CD4-positive, alpha-beta T cell (primary cell): ENCODE data around the gene ANKRD44. TPM values are rescaled to one million over a fixed set of nuclear protein-coding genes. Genes with fewer than 3 reads are reported as not detected.

ENCODE experiments used
- ATAC-seq: fragments of 200-7000 bp; cut with Tn5 transposase; one replicate; pipeline ENCODE4 v1.10.0; 2022; ENCODE audit warnings: mild to moderate bottlenecking; ENCODE audit not compliant: poor library complexity
- CTCF ChIA-PET: fragments of 350-600 bp; sonication (Branson Sonifier 250); formaldehyde crosslinking; loops from one replicate; lab custom pipeline; 2021; ENCODE audit warnings: antibody characterized with exemption, inconsistent platforms; lab: Charles Lee
- POLR2A ChIA-PET: fragments of 350-600 bp; sonication (Branson Sonifier 250); formaldehyde crosslinking; loops from one replicate; lab custom pipeline; 2021; ENCODE audit warnings: antibody characterized with exemption, inconsistent platforms; lab: Charles Lee
- DNase-seq, 14 experiments: peaks; one replicate each; pipeline ENCODE4 v3.0.0-alpha.2; 2013 to 2020; ENCODE audit warnings: mixed read lengths in 2 of 14
- H3K27ac ChIP-seq, 2 donors: one replicate each; pipeline versions ENCODE4 v1.5.1 to v1.7.0; 2013; ENCODE audit warnings: low read length in 2 of 2, low read depth in 1 of 2, mild to moderate bottlenecking in 1 of 2
- H3K27me3 ChIP-seq, 2 experiments: 1 replicate in 1 of 2; 2 replicates in 1 of 2; pipeline versions ENCODE4 v1.6.1 to v1.7.0; 2013; ENCODE audit warnings: low read length in 2 of 2, control low read depth in 1 of 2, mild to moderate bottlenecking in 1 of 2, moderate library complexity in 1 of 2; ENCODE audit not compliant: insufficient read depth in 2 of 2, control insufficient read depth in 1 of 2
- H3K36me3 ChIP-seq: one replicate; pipeline ENCODE4 v1.6.1; 2013; ENCODE audit warnings: low read length, control low read depth; ENCODE audit not compliant: insufficient read depth
- H3K4me1 ChIP-seq: one replicate; pipeline ENCODE4 v1.6.1; 2013; ENCODE audit warnings: low read length, control low read depth; ENCODE audit not compliant: insufficient read depth
- H3K4me3 ChIP-seq: one replicate; pipeline ENCODE4 v1.5.1; 2013; ENCODE audit warnings: mild to moderate bottlenecking, low read length, moderate library complexity
- H3K9me3 ChIP-seq, 2 experiments: 1 replicate in 1 of 2; 2 replicates in 1 of 2; pipeline versions ENCODE4 v1.6.1 to v1.7.0; 2013; ENCODE audit warnings: low read length in 2 of 2, mild to moderate bottlenecking in 2 of 2, control low read depth in 1 of 2, moderate library complexity in 1 of 2; ENCODE audit not compliant: control insufficient read depth in 1 of 2, insufficient read depth in 1 of 2
- H3K27ac Mint-ChIP-seq: one replicate; pipeline ENCODE4 v1.8.0; 2020; ENCODE audit warnings: mixed read lengths
- H3K27me3 Mint-ChIP-seq: one replicate; pipeline ENCODE4 v1.8.0; 2021; ENCODE audit warnings: mixed read lengths
- H3K36me3 Mint-ChIP-seq: one replicate; pipeline ENCODE4 v1.8.0; 2021; ENCODE audit warnings: low read depth, mixed read lengths
- H3K4me1 Mint-ChIP-seq: one replicate; pipeline ENCODE4 v1.8.0; 2021; ENCODE audit warnings: low read depth, mixed read lengths
- H3K4me3 Mint-ChIP-seq: one replicate; pipeline ENCODE4 v1.8.0; 2020; ENCODE audit warnings: mild to moderate bottlenecking, mixed read lengths
- H3K9me3 Mint-ChIP-seq: one replicate; pipeline ENCODE4 v1.8.0; 2020; ENCODE audit warnings: mixed read lengths
- CTCF ChIP-seq: fragments of 200-600 bp; IDR thresholded peaks from one replicate; pipeline ENCODE4 v1.8.0; 2022; ENCODE audit warnings: antibody characterized with exemption, mild to moderate bottlenecking
- intact Hi-C, 2 experiments: fragments of 100-400 bp; cut with DNase I in 1 of 2; cut with micrococcal nuclease in 1 of 2; formaldehyde crosslinking; loops; one replicate each; pipeline versions ENCODE4 v1.15.1 to v1.9.0; 2023 to 2025; cut with DNase I, micrococcal nuclease
- total RNA-seq, 174 experiments: library from RNA in 2 of 174; stranded (reverse) in 2 of 174; gene quantifications; one replicate each; pipeline ENCODE4 v1.2.3 and lab custom pipeline; 2021 to 2026

The ANKRD44 gene
- total RNA-seq, 2 experiments from 2014 or later: 170 to 186 TPM

GRCh38 chr2:197183355-197183754 lies 127.2 kb downstream of the ANKRD44 start:
- ChIA-PET CTCF (interaction anchor here (1.1 to 4.9 kb wide), 3 partner anchors 8 to 113 kb away, joined by 3 to 20 read pairs (median 4); no protein-coding TSS in a partner anchor), POLR2A (no interaction called here)
- H3K27me3 Mint-ChIP-seq: no peaks in the 10 kb centered on the region
- H3K9me3 Mint-ChIP-seq: no peaks in the 10 kb centered on the region
- Histone ChIP-seq H3K27ac (no peak overlapping the region), H3K4me1 (peaks cover 27% of the 10 kb centered on the region), H3K4me3 (no peak overlapping the region), H3K9me3 (no peaks in the 10 kb centered on the region), H3K27me3 (no peaks in the 10 kb centered on the region), H3K36me3 (peaks cover 68% of the 10 kb centered on the region)
- TF ChIP-seq CTCF: no peak
- DNase-seq (no peak), ATAC-seq (no peak)
- H3K4me3 Mint-ChIP-seq: no peak overlapping the region
- H3K36me3 Mint-ChIP-seq: peaks cover 90% of the 10 kb centered on the region
- peaks cover 92% of the 10 kb centered on the region for H3K4me1 Mint-ChIP-seq
- intact Hi-C loops: no loop called here
- H3K27ac Mint-ChIP-seq: peak overlapping the region; percentile 55

- peaks cover 23% of the 10 kb centered on the region for H3K4me1 ChIP-seq
- intact Hi-C loops: no loop called here
- POLR2A ChIA-PET: no interaction called here
Measured at GRCh38 chr2:197182668-197183067, 127.9 kb downstream of the ANKRD44 start.

GRCh38 chr2:197181491-197181890 lies 129.1 kb downstream of the ANKRD44 start:
- POLR2A ChIA-PET: interaction anchor here (0.9 to 1.5 kb wide), 2 partner anchors 13 to 178 kb away, joined by 3 read pairs; no protein-coding TSS in a partner anchor

More at GRCh38 chr2:197182668-197183067, 127.9 kb downstream of the ANKRD44 start:
- no peak overlapping the region for H3K27ac ChIP-seq
- no peak for ATAC-seq
- Mint-ChIP-seq H3K9me3 (no peaks in the 10 kb centered on the region), H3K4me3 (no peak overlapping the region), H3K4me1 (peaks cover 86% of the 10 kb centered on the region), H3K27me3 (no peaks in the 10 kb centered on the region), H3K36me3 (peaks cover 89% of the 10 kb centered on the region), H3K27ac (peak overlapping the region; percentile 55)
- peaks cover 68% of the 10 kb centered on the region for H3K36me3 ChIP-seq
- DNase-seq: no peak
- no peak overlapping the region for H3K4me3 ChIP-seq
- CTCF ChIA-PET: interaction anchor here (1.0 to 4.9 kb wide), 3 partner anchors 8 to 113 kb away, joined by 3 to 20 read pairs (median 3); no protein-coding TSS in a partner anchor
- no peaks in the 10 kb centered on the region for H3K9me3 ChIP-seq
- H3K27me3 ChIP-seq: no peaks in the 10 kb centered on the region
- TF ChIP-seq CTCF: no peak

More at GRCh38 chr2:197181491-197181890, 129.1 kb downstream of the ANKRD44 start:
- Histone ChIP-seq H3K4me3 (no peak overlapping the region), H3K27me3 (no peaks in the 10 kb centered on the region), H3K27ac (no peak overlapping the region), H3K4me1 (peaks cover 18% of the 10 kb centered on the region), H3K36me3 (peaks cover 61% of the 10 kb centered on the region), H3K9me3 (no peaks in the 10 kb centered on the region)
- H3K9me3 Mint-ChIP-seq: no peaks in the 10 kb centered on the region
- peaks cover 80% of the 10 kb centered on the region for H3K36me3 Mint-ChIP-seq
- H3K27ac Mint-ChIP-seq: peak overlapping the region; percentile 46
- peaks cover 77% of the 10 kb centered on the region for H3K4me1 Mint-ChIP-seq
- no peak for ATAC-seq
- H3K4me3 Mint-ChIP-seq: no peak overlapping the region
- no peak for TF ChIP-seq CTCF
- CTCF ChIA-PET: interaction anchor here (4.9 kb wide), 1 partner anchor 10 kb away, joined by 20 read pairs; no protein-coding TSS in a partner anchor
- DNase-seq: no peak
- intact Hi-C loops: no loop called here
- no peaks in the 10 kb centered on the region for H3K27me3 Mint-ChIP-seq
